Measurements from ENCODE around the gene POFUT1.

Gene POFUT1

GRCh38 chr20:32282461-32282860 is 74.8 kb downstream of the POFUT1 start:
- no peak for DNase-seq

GRCh38 chr20:32285082-32285620 is 77.5 kb downstream of the POFUT1 start:
- DNase-seq, result no peak

GRCh38 chr20:32285621-32286371 is 78.1 kb downstream of the POFUT1 start:
- peak; percentile 15 for DNase-seq

- no peak for DNase-seq
Measured at GRCh38 chr20:32287231-32287638, 79.6 kb downstream of the POFUT1 start.

All from RPMI8226 (cell line).